GM19324 (cell line): ENCODE data around the gene SLC25A43.

Source experiments
- ATAC-seq: cut with Tn5 transposase; IDR thresholded peaks from one replicate; pipeline ENCODE4 v1.9.1; 2021; ENCODE audit warnings: mild to moderate bottlenecking, moderate library complexity; ENCODE audit not compliant: unreplicated experiment, low FRiP score

The SLC25A43 gene

DNA sequence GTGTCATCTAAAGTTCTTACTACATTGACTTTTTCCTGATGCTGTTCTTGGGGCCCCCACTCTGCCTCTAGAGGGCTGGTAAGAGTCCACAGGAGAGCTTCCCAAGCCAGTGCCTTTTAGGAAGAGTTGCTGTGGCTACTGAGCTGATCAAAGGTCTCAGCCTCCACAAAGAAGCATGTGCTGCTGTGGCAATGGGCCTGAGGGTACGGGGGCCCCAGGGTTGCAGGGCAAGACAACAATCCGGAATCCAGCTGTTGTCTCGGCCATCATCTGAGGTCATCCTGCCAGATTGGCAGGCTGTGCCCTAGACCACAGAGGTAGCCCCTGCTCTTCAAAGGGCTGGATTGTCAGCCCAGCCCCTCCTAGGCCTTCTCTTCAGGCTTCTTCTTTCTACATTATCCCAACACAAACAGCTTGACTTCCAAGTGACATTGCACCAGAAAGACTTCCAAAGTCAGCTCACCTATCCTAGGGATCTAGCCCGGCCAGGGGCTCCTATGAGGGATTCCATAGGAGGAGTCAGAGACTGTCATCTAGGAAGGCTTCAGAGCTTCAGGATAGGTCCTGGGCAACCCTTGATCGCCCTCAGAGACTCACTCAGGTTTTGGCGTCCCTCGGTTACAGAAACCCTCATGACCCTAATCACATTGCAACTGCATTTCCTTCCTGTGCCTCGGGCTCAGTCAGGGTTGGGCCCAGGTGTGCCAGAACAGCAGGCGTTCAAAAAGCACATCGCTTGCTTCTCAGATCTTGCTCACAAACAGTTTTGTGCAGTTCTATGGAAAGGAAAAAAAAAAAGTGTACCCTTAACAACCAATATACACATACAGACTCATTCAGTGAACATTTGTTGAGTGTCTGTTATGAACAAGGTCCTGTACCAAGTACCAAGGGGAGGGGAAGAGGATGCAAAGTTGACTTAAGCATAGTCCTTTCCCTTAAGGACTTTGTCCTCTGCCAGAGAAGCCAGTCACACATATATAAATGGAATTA, 96.9 kb downstream of the SLC25A43 start:
- no peak for ATAC-seq

DNA sequence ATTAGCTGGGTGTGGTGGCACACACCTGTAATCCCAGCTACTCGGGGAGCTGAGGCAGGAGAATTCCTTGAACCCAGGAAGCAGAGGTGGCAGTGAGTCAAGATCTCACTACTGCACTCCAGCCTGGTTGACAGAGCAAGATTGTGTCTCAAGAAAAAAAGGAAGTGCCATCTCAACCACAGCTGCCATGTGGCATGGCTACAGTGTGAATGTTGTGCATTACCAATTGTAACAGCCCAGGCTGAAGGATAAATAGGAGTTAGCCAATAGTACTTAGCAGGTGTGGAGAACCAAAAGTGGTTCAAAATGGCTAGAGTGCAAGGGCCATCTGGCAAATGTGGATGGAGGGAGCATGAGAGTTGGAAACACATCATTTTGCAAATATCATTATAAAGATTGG, 98.0 kb downstream of the SLC25A43 start:
- ATAC-seq = no peak

DNA sequence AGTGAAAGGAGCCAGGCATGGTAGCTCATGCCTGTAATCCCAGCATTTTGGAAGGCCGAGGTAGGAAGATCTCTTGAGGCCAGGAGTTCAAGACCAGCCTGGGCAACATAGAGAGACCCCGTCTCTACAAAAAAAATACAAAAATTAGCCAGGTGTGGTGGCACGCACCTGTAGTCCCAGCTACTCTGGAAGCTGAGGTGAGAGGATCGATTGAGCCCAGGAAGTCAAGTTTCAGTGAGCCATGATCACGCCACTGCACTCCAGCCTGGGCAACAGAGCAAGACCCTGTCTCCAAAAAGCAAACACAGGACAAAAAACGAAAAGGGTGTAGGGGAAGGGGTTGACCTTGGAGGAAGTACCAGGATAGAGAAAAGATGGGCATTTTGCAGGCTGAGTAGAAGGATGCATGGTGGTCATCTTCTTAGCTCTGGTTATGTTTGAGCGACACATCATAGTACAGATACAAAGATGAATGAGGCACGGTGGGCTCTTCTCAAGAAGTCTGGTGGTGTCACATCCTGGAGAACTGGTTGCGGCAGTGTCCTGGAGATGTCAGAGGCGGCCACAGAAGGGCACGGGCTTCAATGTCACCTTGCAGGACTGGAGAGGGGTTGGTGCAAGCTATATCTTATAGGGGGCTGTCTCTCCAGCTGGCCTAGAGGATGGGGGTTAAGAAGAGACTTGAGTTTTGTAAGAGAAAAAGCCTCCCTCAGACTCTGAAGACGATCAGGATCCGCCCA, 101.1 kb downstream of the SLC25A43 start:
- no peak for ATAC-seq

DNA sequence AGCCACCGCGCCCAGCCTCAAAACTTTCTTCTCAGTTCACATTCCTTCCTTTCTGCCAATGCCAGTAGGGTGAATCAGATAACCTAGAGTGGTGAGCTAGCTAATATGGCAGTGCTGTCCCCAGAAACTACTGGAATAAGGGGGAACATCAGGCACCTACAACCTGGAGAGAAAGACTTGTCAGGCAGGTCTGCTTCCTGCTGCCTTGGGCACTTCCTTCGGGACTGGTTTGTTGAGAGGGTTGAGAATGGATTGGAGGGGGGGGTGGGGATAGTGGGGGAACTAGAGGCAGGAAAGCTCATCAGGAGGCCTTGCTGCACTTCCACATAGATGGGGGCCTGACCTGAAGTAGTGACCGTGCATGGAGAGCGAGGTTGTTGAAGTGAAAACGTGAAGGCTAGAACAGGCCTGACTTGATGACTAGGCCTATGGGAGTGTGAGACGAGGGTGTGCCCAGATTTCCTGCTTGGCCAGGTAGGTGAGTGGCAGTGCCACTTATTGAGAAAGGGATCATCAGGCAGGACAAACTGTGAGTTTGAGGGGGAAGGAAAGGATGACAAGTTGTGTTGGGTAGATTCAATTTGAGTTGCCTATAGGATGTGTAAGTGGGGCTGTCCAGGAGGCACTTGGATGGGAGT, 102.5 kb downstream of the SLC25A43 start:
- no peak for ATAC-seq

DNA sequence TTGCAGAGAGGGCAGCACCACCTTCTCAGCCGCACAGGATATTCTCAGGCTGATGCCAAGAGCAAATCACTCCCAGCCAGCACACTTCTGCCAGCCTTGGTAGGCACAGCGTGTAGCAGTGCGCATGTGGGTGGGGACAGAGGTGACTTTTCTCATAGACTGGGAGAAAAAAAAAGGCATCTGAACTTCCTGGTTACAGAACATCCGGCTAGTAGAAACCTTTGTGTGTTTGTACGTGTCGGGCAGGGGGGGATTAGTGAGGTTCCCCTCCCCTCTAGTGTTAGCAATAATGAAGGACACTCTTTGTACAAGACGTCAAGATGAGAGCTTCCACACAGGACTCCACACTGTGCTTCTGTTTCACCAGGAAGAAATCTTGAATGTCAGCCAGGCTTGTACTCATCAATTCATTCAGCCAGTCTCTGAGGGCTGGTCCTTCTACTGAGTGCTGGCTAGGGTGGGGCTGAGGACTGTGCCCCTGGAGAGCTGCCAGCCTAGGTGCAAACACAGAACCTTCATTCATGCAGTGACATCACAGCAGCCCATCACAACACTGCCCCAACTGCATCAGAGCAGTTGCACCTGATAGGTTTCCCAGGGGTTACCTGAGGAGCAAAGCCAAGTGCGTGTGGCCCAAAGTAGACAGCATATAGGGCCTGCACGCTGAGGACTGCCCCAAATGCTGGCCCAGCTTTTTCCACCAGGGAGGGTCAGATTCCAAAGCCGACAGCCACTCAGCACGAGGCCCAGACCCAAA, 103.8 kb downstream of the SLC25A43 start:
- ATAC-seq = no peak

DNA sequence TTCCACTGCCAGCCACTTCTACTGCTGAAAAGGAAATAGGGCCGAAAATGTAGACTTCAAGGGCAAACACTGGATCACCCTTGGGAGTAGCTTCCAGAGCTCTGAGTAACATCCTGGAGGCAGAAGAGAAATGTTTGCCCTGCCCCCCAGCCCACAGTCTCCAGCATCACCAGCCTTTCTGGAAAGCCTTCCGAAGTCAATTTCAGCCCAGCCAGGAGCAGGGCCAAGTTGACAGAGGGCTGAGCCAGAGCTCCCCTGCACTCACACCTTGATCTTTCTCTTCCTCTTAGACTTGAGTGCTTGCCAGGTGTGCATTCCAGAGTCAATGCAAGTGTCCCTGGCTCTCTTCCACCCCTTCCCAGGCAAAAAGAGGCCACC, 104.3 kb downstream of the SLC25A43 start:
- no peak for ATAC-seq
